NCI-H226 (cell line): ENCODE data around the gene RGS6.

Source experiments
- DNase-seq: peaks from one replicate; pipeline ENCODE4 v3.0.0-alpha.2; 2015

RGS6 gene

DNA sequence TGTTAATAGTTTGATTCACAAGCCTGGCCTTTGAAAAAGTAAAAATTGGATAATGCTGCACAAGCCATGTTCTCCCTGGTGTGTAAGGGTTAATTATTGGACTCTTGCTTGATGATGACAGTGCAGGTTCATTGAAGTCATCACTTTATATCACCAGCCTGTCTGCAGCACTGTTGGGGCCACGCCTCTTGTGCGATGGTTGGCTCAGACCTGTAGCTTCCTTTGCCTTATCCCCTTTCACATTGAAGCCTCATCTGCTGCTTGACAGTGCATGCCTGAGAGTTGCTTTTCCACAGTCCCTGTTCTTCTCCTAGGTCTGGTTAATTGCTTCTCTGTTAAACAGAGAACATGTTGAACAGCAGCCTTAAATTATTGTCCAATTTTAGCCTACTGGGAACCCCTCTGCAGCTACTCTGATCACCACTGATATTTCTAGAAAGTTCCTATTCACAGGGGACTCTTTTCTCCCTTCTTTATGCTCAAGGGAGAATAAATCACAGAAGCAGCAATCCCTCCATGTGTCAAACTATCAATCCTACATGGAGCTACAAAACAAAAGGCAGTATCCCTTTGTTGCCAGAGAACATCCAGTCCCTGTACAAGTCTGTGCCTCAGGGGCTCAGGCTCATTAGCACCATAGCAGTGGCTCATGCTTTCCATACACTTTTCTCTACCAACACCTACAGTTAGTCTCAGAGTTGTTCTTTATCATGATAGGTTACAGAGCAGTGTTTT, 322.1 kb downstream of the RGS6 start:
- DNase-seq = no peak

DNA sequence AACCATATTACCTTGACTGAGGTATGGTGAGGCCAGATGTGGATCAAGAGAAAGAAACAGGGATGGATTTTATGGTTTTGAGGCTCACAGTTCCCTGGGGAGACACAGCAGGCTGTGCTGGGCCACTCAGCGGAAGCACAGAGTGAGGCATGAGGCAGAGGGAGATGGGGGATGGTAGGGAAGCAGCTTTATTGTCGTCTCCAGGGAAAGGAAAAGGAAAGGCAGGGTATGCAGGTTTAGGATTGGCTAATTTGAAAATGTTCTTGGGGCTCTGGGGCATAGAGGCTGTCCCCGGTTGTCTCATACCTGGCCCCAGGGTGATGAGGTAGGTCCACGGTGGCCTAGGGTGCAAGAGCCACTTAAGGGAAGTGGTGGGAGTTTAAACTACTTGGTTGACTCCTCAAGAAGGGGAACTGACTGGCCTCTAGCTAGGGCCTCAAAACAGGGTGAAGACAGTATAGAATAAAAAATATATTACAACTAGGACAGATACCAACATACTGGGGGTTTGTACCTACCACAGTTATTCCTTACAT, 322.8 kb downstream of the RGS6 start:
- no peak for DNase-seq

DNA sequence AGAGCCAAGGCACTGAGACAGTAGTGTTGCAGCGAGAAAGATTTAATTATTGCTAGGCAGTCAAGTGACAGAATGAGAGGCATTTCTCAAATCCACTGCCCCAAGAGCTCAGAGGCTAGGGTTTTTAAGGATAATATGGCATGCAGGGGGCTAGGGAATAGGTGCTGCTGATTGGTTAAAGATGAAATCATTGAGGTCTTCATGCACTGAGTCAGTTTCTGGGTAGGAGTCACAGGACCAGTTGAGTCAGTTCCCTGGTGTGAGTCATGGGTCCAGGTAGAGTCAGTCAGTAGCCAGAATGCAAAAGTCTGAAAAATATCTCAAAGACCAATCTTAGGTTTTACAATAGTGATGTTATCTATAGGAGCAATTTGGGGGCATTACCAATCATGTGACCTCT, 323.8 kb downstream of the RGS6 start:
- no peak for DNase-seq

DNA sequence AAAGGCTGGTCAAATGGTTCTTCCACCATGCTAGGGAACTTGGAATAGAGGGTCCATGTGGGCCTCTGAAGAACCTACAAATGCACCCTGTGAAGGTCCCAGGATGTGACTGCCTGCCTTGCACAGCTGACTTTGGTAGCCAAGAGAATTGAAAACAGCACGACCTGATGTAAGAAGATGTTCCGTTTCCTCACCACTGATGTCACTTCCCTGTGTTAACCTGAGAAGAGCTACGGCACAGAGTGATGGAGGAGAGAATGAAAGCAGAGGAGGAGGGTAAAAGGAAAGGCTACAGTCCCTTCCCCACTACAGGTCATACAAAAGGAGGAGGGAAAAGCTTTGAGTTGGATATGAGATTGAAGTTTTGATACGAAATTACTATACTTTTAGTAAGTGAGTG, 328.8 kb downstream of the RGS6 start:
- DNase-seq = no peak

DNA sequence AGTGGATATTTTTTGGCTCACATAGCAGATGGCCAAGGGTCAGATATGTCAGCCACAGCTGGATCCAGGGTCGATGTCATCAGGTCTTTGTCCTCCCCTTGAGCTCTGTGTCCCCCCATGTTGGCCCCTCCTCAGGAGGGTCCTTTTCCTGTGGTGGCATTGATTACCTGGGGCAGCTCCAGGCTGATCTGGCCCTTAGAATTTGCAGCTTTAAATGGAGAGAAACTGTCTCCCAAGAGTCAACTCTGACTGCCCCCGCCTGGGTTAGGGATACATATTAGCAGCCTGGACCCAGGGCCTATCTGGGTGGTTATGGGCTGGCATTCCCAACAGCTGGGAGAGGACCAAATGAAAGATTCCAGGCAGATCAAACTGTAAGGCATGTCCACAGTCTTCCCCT, 330.5 kb downstream of the RGS6 start:
- no peak for DNase-seq

DNA sequence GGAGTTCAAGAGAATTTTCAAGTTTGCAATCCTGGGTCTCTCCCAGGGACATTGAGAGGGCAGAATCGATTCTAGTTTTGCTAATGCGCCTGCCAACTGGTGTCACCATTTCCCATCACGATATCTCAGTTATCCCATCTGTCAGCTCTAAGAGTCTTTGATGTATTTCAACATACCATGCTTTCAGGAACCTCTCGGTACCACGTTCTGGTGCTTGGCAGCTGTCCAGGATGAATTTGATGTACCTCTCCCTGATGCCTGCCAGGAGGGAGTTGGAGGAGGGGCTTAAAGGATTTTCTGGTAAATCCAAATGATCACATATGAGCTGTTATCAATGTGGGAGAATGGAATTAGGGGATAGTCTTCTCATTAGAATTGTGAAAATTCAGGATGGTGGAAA, 332.5 kb downstream of the RGS6 start:
- no peak for DNase-seq

DNA sequence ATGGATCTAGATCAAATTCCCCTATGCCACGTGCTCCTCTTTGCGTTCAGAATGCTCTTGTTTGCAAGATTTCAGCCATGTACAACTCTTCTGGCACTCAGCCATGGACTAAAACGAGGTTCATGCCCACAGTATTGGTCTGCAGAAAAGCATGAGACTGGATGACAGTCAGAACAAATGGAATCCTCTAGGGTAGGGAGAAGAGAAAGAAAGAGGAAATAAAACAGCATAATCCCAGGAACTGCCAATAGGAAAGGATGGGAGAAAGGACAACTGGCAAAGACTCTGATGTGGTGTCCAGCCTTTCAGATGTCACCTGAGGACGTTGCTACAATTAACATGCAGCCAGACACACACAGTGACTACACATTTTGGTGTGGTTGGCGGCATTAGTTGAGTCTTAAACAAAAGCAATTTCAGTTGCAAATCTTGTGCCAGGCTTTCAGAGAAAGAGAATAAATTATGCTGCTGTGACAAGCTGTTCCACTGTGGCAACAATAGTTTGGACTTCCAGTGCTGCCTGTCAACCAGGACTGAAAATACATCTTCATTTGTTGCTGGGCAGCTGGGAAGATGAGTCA, 338.0 kb downstream of the RGS6 start:
- DNase-seq = no peak

DNA sequence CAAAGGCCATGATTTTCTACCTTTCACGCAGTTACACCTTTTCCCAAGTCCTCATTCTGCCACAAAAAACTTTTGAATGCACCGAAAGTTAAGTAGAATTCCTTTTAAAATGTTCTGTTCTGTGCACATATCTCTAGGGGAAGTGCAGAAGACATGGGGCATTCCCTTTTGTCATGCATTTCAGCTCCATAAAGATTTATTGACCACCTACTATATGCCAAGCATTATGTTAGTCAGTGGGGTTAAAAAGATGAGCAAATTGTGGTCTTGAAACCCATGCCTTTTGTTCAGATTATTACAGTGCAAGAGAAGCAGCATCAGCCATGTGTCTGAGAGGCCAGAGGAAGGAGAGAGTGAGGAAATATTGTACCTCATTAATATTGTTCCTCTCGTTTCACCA, 338.5 kb downstream of the RGS6 start:
- no peak for DNase-seq

DNA sequence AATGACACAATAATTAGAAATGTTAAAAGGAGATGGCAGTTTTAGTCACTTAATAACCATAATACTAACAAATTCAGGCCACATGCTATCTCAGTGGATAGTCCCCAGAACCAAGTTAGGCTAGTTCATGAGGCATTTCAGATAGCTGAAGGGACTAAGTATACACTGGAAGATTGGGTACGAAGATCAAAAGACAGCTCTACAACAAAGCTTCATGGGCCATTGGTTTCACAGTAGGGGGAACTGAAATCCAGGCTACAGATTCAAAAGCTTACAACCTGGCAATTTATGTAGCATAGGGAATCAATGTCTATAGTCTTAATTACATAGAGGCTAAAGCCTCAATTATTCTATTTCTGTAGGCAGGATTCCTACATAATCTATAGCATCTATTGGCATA, 343.0 kb downstream of the RGS6 start:
- no peak for DNase-seq

DNA sequence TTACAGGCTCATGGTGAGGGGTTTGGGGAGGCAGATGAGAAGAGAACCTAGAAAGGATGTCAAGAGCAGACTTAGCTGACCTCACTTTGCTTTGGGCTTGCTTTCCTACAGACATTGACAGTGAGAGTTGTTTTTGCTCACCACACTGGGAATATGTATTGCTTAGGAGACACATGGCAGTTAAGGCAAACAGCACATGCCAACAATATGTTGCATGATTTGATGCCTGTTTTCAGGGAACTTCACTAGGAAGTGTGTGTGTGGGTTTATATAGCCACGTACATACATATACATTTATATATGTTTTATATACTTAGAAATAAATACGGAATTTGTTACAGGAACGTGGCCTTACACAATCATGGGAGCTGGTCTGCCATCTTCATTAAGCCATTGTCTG, 346.1 kb downstream of the RGS6 start:
- no peak for DNase-seq

DNA sequence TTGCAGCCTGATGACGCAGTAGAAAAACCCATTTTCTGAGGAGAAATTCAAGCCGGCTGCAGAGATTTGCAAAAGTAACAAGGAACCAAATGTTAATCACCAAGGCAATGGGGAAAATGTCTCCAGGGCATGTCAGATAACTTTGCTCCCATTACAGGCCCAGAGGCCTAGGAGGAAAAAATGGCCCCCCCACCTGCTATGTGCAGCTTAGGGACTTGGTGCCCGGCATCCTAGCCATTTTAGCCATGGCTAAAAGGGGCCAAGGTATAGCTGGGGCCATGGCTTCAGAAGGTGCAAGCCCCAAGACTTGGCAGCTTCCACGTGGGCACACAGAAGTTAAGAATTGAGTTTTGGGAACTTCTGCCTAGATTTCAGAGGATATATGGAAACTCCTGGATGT, 351.9 kb downstream of the RGS6 start:
- no peak for DNase-seq

DNA sequence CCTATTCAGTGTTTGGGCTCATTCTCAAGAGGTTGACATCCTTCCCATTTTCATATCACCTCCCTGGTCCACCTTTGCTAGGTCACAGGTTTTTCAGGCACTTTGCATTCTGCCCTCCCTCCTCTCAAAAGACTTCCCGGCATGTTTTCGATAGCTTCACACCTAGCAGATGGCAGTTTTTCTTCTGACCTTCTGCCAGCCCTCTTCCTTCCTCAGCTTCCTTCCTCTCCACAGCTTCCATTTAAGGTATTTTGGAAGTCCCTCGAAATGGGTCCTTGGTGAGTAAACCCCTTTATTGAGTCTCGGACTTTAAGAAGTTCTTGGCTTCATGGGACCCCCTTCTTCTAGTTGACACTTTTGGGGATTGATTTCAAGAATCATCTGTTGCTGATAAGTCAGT, 358.0 kb downstream of the RGS6 start:
- DNase-seq = no peak

DNA sequence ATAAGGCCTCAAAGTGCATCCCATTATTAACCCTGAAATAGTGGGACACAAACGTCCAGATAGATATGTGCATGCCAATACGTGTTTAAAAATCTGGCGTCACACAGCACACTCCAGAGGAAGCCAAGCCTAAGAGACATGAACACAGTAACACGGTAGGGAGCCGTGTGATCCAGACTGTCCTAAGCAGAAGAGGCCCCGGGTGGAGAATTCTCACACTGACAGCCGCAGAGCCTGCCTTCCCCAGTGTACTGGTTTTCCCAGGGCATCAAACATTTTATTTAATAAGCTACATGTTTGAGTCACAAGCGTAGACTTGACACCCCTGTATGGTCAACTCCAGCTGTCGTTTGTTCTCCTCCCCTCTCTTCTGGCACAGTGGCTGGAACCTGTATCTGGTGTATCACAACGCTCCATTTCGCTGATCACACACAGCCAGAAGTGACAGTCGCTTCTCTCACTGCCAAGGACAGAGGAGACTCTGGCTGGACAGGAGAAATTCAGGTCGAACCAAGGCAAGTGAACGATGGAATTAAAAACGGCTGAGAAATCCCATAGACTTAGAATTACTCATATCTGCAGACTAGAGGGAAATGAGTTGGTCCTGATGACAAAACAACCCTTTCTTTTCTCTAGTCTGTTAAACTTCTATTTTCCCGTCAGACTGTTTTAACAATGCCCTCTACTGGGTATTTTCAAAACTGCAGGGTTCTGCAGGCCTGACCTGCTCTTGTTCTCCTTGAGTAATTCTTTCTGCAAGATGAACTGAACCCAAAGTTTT, 359.9 kb downstream of the RGS6 start:
- DNase-seq = peak; percentile 8

DNA sequence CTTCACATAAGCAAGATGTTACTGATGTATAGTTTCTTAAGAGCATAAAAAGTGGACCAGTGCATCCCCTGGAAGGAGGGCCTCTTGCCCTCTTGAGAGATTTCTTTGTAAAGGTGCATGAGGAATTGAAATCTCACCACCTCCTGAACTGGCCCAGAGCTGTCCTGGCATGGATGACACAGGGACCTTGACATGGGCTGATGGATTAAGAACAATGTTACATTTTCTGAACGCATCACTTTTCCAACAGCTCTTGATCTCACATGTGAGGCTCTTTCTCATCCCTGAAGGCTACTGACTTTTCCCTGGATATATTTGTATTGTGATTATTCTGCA, 360.4 kb downstream of the RGS6 start:
- DNase-seq = no peak

DNA sequence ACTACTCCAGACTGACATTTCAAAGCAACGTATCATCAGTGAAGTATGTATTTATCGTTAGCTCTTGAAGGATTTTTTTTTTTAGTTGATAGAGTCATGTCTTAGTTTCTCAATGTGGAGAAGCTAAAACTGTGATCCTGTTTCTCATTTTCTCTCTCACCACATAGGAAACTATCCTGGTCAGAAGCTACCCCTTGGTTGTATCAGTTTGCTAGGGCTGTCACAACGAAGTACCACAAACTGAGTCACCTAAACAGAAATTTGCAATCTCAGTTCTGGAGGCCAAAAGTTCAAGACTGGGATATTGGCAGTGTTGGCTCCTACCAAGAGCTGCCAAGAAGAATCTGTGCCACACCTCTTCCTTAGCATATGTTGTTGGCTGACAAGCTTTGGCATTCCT, 369.1 kb downstream of the RGS6 start:
- DNase-seq = no peak

DNA sequence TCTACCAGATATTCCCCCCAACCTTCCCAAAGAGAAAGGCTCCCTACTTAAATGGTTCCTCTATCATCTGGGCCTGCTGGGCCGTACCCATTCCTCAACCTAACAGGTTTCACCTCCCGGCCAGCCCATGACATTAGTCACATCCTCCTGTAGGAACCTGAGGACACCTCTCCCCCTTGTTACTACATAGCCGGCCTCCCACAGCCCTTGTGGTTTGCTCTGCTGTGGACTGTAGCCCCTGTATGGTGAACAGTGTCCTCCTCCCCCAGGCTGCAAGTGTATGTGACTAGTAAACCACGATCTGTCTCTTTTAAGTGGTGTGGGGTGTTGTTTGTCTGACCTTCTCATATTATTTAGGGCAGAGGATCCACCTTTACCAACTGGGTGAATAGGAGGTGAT, 371.7 kb downstream of the RGS6 start:
- no peak for DNase-seq

DNA sequence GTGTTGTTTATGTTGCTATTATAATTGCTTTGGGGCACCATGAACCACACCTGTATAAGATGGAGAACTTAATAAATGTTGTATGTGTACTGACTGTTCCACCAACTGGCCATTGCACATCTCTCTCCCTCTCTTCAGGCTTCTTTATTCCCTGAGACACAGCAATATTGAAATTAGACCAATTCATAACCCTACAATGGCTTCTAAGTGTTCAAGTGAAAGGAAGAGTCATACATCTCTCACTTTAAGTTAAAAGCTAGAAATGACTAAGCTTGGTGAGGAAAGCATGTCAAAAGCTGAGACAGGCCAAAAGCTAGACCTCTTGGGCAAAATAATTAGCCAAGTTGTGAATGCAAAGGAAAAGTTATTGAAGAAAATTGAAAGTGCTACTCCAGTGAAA, 373.3 kb downstream of the RGS6 start:
- DNase-seq = no peak

DNA sequence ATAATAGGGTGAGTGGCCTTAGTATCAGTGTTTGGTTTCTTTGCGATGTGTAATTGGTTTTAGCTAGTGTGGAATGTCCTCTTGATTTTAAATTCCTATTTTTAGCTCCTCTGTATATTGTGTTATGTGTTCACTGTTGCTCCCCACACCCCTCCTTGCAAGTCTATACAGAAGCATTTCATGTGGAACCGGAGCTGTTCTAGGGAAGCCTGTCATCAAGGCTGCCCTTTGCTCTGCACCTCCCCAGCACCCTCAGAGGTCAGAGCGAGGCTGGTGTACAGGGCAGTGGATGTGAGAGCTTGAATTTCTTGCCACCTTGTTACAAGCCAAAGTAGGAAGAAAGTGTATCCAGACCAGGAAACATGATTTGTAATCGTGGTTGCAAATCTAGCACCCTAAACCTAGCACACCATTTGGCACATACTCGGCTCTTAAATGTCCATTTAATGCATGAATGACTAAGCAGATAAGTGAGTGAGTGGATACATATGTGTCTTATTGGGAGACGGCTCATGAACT, 376.8 kb downstream of the RGS6 start:
- no peak for DNase-seq

DNA sequence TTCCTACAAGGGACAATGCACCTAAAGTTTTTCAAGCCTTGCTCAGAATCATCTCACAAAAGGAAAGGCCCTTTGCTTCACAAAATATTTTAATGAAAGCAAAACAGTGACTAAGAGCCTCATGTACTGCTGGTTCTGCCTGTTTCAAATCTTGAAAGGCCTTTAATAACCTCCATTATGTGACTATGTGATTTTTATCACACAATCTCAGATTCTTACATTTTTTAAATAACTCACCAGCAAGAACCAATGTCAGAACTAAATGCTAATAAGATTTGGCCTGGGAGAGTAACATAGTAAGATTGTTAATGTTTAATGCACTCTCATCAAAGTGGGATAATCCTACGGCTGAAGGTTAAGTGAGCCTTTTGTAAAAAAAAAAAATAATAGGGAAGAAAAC, 378.9 kb downstream of the RGS6 start:
- no peak for DNase-seq

DNA sequence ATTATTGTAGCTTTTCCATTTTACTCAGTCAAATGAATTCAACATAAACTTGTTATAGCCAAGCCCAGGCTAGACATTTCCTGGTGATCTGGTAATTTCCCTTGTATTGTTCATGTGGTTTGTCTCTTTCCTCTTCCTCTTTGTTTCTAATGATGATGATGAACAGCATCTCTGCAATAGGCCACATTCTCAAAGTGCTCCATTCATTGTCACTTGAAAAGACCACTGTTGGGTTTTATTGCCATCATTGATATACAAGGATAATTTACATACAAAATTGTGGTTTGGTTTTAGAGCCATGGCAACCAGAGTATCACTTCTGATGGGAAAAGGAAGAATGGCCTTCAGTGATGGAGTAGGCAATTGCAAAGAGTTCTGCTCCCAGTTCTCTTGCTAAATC, 379.3 kb downstream of the RGS6 start:
- DNase-seq = no peak

DNA sequence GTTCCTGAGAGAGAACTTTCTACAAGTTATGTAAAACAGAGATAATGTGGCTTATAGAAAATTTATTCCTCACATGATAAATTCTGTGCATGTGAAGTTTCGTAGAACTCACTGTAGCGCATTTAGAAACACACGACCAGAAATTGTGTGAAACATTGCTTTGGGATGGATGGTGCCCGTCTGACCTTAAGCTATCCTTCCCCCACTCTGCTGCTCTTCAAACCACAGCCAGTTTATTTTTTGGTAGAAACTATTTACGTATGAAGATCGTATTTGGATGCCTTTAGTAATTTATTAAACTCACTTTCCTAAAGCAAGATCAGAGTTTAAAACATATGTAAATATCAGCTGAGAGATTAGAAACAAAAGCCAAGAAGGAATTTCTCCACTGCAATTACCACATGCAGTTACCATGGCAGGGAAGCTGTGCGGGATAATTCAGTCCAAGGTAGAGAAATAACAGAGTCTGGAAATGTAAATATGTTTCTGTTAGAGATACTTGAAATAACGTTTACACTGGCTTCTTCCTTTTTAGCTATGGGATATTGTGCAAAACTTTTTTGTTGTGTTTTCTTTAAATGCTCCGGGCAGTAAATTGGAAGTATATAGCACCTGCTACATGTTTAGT, 382.7 kb downstream of the RGS6 start:
- DNase-seq = no peak

DNA sequence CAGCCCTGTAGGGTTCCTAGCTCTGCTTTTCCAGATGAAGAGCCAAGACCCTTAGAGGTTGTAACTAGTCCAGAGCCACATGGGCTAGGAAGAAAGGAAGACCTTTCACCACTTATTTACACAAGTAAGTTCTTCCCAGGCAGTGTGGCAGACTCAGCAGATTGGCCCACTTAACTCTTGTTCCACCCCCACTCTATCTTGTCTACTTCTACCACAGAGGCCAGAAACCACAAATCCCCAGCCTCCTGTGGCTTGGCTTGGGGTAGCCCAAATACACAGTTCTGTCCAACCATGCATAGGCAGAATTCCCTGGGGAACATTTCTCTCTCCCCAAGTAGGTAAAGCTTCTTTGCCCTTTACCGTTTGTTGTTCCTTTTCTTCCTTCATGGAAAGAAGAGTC, 383.5 kb downstream of the RGS6 start:
- DNase-seq = no peak

DNA sequence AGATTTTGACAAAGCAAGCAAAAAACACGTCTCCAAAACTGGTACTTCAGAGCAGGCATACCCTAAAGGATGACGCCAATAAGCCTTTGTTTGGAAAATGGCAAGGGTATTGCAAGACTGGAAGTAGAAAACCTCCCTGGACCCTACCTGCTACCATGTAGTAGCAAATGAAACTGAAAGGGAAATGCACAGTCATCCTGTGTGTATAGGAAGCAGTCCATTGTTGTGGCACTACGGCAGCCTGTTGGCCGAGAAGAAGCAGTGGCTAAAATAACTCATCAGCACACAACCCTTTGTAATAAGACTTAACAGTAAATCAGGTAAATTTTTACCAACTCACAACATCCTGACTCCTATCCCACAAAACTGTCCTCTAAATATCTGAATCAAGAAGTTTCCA, 386.4 kb downstream of the RGS6 start:
- no peak for DNase-seq

DNA sequence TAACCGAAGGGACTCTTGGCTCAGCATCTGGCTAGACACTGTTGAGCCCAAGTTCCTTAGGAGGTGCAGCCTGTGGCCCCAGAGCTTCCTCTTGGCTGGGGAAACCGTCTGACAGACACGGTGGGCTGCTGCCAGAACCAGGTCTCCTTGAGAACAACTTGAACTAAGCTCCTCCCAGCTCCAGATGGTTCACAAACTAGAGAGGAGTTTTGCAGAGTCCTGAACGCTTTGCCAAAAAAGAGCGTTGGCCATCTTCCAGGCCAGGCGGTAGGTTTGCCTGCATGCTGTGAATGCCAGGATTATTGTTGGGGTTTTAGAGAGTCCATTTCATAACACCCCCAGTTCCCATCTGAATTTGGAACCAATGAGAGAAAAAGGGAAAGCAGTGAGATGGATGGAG, 399.8 kb downstream of the RGS6 start:
- no peak for DNase-seq
